ENCODE measurements around the gene TTC1.
"Not testable (repeated sequence)": the region's sequence is repeated elsewhere in the genome, so short reads cannot be mapped to it uniquely, and the experiment has no call there.

The TTC1 gene

DNA sequence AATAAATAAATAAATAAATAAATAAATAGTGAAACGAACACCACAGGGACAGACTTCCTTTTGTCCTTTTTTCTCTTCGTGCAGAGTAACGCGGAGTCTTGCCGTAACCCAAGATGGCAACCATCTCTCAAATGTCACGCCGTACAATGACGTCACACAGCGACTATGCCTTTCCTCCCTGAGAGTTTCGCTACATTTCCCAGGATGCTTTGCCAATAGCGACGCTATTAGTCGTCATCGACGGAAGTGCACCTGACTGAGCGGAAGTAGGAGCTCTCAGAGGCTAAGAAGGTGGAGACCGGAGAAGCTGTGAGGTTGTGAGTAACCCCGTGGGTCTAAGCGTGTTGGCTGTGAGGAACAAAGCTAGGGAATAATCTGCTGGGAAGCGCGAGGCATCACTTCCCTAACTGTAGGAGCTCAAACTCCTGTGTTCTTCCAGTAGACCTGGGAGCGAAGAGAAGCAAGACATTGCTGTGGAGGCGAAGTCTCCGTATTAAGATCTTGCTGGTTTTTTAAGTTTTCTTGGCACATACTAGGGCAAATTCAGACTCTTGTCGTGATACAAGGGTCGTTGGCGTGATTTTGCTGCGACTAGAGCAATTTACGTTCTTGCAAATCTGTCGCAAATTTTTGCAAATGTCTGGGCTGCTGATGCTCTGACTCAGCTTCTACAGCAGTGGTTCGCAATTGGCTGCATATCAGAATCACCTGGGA is at the start of gene TTC1:
Gene TTC1 (plus strand): TSS at position 263 of the 714 bp plus-strand sequence. CDS start 1,390 bp downstream, outside the sequence.
- peak; percentile 82 for DNase-seq

DNA sequence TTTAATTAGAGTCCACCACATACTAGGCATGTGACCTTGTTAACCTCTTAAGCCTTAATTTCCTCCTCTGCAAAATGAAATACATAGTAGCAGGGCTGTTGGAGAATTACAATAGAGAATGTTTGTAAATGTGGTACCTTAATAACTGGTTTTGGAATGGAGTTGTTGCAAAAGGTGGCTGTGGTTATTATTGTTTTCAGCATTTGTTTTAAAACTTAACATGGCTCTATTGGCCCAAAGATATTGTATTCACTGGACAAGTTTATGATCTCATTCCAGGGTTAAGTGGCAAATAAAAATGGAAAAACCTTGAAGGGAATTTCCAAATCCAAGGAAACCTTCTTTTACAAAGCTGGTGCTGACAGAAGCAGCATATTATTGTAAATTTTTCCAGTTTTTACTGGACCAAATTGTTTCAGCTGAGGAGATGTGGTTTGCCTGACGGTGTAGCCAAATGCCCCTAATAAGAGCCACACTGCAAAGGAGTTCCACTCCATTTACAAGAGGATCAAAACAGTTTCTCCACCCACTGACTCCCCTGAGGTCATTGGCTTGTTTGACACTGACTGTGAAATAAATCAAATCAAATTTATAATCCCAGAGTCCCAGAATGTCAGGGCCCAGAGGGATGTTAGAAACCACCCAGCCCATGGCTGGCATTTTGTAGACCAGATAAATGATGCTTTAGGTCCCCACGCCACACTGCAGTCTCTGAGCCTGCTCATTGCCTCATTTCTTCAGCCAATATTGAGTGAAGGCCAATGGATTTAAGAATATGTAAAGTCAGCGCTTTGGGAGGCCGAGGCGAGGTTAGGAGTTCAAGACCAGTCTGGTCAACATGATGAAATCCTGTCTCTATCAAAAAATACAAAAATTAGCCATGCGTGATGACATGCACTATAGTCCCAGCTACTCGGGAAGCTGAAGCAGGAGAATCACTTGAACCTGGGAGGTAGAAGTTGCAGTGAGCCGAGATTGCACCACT is 47.5 kb upstream of the TTC1 start:
- DNase-seq, result no peak

GRCh38 chr5:159962214-159962613 is 46.7 kb upstream of the TTC1 start:
- no peak for DNase-seq

- DNase-seq, result no peak
Observed at GRCh38 chr5:159963935-159964334, 45.0 kb upstream of the TTC1 start.

- DNase-seq, result no peak
Observed at GRCh38 chr5:159965031-159965837, 43.7 kb upstream of the TTC1 start.

GRCh38 chr5:159965838-159966128 is 43.2 kb upstream of the TTC1 start:
- DNase-seq, result not testable (repeated sequence)

DNA sequence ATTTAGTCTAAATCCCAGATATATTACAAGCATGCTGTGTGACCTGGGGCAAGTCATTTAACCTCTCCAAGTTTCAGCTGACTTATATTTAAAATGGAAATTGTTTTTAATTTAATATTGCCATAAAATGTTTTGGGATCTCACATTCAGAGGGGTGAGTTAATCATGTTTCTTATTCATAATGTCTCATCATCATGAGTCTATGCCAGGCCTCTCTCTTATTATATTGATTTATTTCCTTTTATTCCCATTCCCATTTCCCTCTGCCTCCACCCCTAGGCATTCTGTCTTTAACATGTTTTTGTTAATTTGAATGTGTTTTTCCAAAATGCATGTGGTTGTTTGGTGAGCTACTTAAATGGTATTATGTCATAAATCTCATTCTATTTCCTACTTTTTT is 39.0 kb upstream of the TTC1 start:
- no peak for DNase-seq

DNA sequence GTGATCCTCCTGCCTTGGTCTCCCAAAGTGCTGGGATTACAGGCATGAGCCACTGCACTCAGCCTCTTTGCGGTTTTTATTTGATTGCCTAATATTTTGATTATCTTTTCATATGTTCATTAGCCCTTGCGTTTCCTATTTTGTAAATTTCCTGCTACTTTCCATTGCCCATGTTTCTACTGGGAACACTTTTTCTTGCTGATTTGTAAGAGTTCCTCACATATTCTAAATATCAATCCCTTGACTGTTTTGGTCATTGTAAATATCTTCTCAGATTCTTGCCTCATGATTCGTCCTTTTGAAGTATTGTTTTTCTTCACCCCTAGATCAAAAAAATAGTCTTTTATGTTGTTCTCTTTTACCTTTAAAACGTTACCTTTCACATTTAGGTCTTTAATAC is 37.9 kb upstream of the TTC1 start:
- no peak for DNase-seq

DNA sequence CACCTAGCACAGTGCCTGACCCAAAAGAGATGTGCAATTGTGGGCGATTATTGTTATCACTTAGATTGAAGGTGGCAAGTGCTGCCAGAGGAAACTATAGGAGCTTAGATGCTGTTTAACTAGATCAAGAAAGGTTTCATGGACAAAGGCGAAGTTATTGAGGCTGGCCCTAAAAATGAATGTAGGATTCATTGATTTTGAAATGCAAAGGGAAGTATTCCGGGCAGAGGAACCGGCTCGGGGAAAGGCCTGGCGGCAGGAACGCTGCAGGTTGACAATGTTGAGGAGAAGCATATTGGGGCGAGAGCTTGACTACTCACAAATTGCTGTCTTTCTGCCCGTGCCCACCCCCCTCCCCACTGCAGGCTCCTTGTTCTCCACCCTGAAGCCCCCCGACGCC is 37.4 kb upstream of the TTC1 start:
- no peak for DNase-seq

GRCh38 chr5:159971931-159972461 is 36.9 kb upstream of the TTC1 start:
- DNase-seq, result no peak

GRCh38 chr5:159972538-159973362 is 36.2 kb upstream of the TTC1 start:
- DNase-seq, result no peak

GRCh38 chr5:159975462-159976019 is 33.4 kb upstream of the TTC1 start:
- no peak for DNase-seq

- no peak for DNase-seq
Observed at GRCh38 chr5:159976921-159977320, 32.0 kb upstream of the TTC1 start.

- no peak for DNase-seq
Observed at GRCh38 chr5:159978358-159978757, 30.6 kb upstream of the TTC1 start.

DNA sequence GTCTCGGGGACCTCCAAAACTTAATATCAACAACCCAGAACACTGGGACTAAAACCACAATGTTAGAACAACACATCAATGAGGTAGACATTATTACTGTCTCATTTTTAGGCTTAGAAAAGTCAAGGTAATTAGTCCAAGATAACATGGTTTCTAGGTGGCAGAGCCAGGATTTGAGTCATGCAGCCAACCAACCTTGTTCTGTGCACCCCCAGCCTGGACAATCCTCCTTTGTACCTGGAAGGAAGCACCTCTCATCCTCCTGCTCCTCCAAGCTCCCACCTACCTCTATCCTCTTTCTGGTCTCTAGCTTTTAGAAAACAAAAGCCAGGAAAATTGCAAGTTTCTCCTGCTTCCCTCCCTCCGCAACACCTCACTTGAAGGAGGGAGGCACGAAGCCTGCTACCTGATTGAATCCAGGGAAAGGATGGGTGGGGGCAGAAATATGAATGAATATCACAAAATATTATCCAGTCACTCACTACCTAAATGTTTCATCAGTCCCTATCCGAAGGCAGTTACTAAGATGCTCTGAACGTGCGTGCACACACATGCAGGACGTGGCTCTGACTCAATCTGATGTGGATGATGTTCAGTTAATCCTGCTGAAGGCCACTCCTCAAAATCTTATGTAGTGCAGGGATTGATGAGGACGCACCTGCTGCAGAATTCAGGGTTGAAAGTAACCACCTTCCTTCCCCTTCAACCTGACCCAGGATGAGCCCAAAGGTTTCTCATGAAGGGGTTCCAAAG is 26.3 kb upstream of the TTC1 start:
- DNase-seq, result no peak

DNA sequence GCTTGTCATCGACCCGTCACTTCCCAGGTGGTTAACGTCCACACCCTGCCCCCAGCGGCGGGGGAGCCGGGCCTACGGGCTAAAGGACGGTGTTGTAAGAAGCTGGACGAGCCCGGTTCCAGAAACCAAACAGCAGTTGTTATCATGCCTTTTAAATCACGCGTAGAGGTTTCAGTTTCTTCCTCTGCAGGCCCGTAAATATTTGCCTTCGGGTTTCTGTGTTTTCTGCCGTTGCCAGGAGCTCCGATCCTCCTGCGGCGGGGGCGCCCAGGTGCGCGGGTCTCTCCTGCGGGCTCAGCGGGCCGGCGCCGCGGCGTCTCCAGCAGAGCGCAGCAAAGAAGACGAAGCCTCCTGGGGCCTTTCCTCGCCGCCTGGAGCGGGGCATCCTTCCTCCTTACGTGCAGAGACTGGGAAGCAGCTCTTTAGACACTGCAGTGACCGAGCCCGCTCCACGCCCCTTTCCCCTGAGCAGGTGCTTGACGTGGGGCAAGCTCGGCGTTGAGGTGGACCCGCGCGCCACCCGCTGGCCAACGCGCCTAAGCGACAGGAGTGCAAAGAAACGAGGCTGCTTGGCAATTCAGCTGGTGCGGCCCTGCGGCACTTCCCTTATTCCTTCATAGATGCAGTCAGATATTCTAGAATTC is 21.8 kb upstream of the TTC1 start:
- DNase-seq, result peak; percentile 67

DNA sequence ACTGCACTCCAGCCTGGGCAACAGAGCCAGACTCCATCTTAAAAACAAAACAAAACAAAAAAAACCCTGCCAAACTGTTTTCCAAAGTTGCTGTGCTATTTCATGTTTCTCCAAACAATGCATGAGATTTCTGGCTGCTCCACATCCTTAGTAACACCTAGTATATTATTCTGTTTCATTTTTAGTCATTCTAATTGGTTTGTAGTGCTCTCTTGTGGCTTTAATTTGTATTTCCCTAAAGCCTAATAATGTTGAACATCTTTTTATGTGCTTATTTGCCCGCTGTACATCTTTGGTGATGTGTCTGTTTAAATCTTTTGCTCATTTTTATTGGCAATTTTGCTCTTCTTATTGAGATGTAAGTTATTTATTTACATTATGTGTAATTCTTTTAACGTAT is 18.4 kb upstream of the TTC1 start:
- DNase-seq, result no peak

DNA sequence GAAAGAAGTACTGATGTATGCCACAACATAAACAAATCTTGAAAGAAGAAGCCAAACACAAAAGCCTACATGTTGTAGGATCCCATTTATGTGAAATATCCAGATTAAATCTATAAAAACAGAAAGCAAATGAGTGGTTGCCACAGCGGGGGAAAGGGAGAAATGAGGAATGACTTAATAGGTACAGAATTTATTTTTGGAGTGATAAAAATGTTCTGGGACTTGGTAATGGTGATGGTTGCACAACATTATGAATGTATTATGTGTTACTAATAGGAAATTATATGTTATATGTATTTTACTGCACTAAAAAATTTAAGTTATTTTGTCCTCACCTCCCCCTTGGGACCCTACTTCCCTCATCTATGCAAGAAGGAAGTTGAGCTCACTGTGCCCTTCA is 16.4 kb upstream of the TTC1 start:
- no peak for DNase-seq

DNA sequence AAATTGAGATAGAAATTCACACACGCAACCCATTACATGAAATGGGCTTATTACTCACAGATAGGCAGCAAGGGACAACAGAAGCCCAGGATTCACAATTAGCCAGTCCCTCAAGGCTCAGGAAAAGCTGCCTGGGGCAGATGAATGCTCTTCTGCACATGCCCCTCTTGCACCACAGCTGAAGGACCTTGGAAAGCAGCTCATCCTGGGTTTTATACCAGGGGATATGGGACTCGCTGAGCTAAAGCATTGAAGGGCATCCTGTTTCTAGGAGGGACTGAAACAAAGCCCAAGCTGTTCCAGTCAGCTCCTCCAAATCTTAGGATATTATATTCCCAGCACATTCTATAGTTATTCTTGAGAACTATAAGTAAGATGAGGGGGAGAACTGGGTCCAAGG is 15.7 kb upstream of the TTC1 start:
- DNase-seq, result no peak

DNA sequence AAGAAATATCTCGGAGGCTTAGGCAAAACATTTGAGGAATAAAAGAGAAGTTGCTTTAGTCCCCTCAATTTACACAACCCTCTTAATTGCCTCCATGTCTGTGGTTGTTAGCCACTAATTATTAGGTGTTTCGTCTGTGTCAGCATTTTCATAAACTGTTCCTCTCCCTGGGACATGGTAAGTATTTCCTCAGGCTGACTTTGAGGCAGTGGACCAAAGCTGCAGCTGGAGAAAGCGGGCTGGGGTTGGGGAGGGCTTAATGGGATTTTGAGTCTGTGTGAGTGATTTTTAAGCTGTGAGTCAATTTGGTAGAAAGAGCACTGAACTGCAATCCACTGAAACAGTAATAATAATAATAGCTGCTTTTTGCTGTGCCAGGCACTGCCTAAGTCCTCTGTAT is 13.0 kb upstream of the TTC1 start:
- no peak for DNase-seq

GRCh38 chr5:160001457-160001856 is 7.5 kb upstream of the TTC1 start:
- DNase-seq, result no peak

All from activated effector memory CD4-positive, alpha-beta T cell treated with Interleukin-2 at 50 U/mL for 16 hours (primary cell).